Erythroblast (primary cell): ENCODE measurements around the gene LIN28A.

ENCODE experiments used
- GATA1 ChIP-seq: IDR thresholded peaks from 2 replicates; pipeline ENCODE4 v1.6.1; 2011; ENCODE audit warnings: low read depth, mild to moderate bottlenecking, control low read depth, low read length, moderate library complexity
- POLR2A ChIP-seq: IDR thresholded peaks from 2 replicates; pipeline ENCODE4 v1.6.1; 2011; ENCODE audit warnings: mild to moderate bottlenecking, low read length

DNA sequence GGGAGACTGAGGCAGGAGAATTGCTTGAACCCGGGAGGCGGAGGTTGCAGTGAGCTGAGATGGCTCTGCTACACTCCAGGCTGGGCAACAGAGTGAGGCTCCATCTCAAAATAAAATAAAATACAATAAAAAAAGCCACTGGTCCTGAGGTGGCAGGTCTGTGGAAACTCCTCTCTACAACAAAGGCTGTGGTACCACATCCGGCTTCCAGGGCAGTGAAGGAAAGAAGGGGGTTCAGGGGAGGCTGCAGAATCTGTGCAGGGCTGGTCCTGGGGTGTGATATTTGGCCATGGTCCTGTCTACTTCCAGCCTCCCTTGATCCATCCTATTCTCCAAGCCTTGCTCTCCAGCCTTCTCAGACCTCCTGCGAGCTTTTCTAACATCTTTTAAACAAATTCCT is 37.3 kb upstream of the LIN28A start:
- TF ChIP-seq POLR2A (no peak), GATA1 (no peak)
